Endothelial cell of umbilical vein (primary cell): ENCODE results near the gene PLEKHF1. TPM values are rescaled to one million over a fixed set of nuclear protein-coding genes. Genes with fewer than 3 reads are reported as not detected.

Source experiments
- BruUV-seq: library from RNA; stranded (reverse); fragments of 400-500 nt; replicated peaks from 2 replicates; lab custom pipeline; 2021; lab: Mats Ljungman, UMichigan
- CTCF ChIA-PET: fragments of 300-600, 350-600 bp; sonication (Branson Sonifier 250); formaldehyde crosslinking; loops from one replicate; lab custom pipeline; 2021; ENCODE audit warnings: antibody characterized with exemption, inconsistent platforms; lab: Charles Lee
- POLR2A ChIA-PET: fragments of 300-600, 350-600 bp; sonication (Branson Sonifier 250); formaldehyde crosslinking; loops from one replicate; lab custom pipeline; 2021; ENCODE audit warnings: antibody characterized with exemption, inconsistent platforms; lab: Charles Lee
- DNase-seq: peaks from one replicate; pipeline ENCODE4 v3.0.0-alpha.2; 2011; ENCODE audit warnings: low read depth, low spot score
- FAIRE-seq: peaks from 2 replicates; lab custom pipeline; 2011; peaks lifted over from hg19 to GRCh38; lab: Jason Lieb, UNC
- H2AFZ ChIP-seq: 2 replicates; pipeline ENCODE4 v1.6.0; 2012; ENCODE audit warnings: low read depth, low read length, control low read depth, inconsistent platforms
- H3K27ac ChIP-seq: 2 replicates; pipeline ENCODE4 v1.5.1; 2011; ENCODE audit warnings: low read depth, mild to moderate bottlenecking, control low read depth, low read length, moderate library complexity; ENCODE audit not compliant: insufficient read depth
- H3K27me3 ChIP-seq, 2 experiments: 2 replicates each; pipeline versions ENCODE4 v1.6.0 to v1.6.1; 2011; ENCODE audit warnings: low read length in 2 of 2, mixed read lengths in 1 of 2; ENCODE audit not compliant: control insufficient read depth in 2 of 2, insufficient read depth in 2 of 2
- H3K36me3 ChIP-seq, 2 experiments: 2 replicates in 1 of 2; 3 replicates in 1 of 2; pipeline ENCODE4 v1.5.1; 2011; ENCODE audit warnings: low read length in 2 of 2, mild to moderate bottlenecking in 1 of 2, moderate library complexity in 1 of 2; ENCODE audit not compliant: control insufficient read depth in 2 of 2, insufficient read depth in 2 of 2; ENCODE audit errors: extremely low read depth in 1 of 2
- H3K4me1 ChIP-seq: 3 replicates; pipeline ENCODE4 v1.5.1; 2011; ENCODE audit warnings: mild to moderate bottlenecking, low read length; ENCODE audit not compliant: control insufficient read depth, insufficient read depth; ENCODE audit errors: extremely low read depth
- H3K4me2 ChIP-seq: 2 replicates; pipeline ENCODE4 v1.6.1; 2011; ENCODE audit warnings: low read length, control low read depth, mixed read lengths; ENCODE audit not compliant: insufficient read depth
- H3K4me3 ChIP-seq, 3 experiments: fragments of 200-600 bp in 1 of 3; sonication (generic), shearing (Covaris generic) in 1 of 3; replicated peaks in 1 of 3; 2 replicates each; pipeline ENCODE4 v1.5.1; 2011 to 2016; ENCODE audit warnings: control low read depth in 3 of 3, low read length in 3 of 3, mild to moderate bottlenecking in 2 of 3, inconsistent platforms in 1 of 3, low read depth in 1 of 3, moderate library complexity in 1 of 3; ENCODE audit not compliant: insufficient read depth in 1 of 3
- H3K79me2 ChIP-seq: 2 replicates; pipeline ENCODE4 v1.6.0; 2012; ENCODE audit warnings: low read length, inconsistent platforms; ENCODE audit not compliant: control insufficient read depth, insufficient read depth
- H3K9ac ChIP-seq: replicated peaks from 2 replicates; pipeline ENCODE3; 2011; ENCODE audit warnings: low read length, control low read depth; ENCODE audit not compliant: insufficient read depth; ENCODE audit errors: extremely low read depth
- H3K9me1 ChIP-seq: replicated peaks from 3 replicates; pipeline ENCODE4 v1.6.0; 2011; ENCODE audit warnings: mild to moderate bottlenecking, low read length; ENCODE audit not compliant: control insufficient read depth, insufficient read depth; ENCODE audit errors: extremely low read depth
- H3K9me3 ChIP-seq: replicated peaks from 2 replicates; pipeline ENCODE4 v1.5.1; 2012; ENCODE audit warnings: low read length, inconsistent platforms; ENCODE audit not compliant: control insufficient read depth, insufficient read depth
- H4K20me1 ChIP-seq: replicated peaks from 2 replicates; pipeline ENCODE3; 2011; ENCODE audit warnings: mild to moderate bottlenecking, low read length; ENCODE audit not compliant: control insufficient read depth, insufficient read depth; ENCODE audit errors: extremely low read depth
- EZH2 ChIP-seq: IDR thresholded peaks from 2 replicates; pipeline ENCODE4 v1.6.1; 2012; ENCODE audit warnings: borderline replicate concordance, low read depth, mild to moderate bottlenecking, moderate library complexity, low read length, inconsistent platforms; ENCODE audit not compliant: severe bottlenecking
- FOS ChIP-seq: IDR thresholded peaks from 2 replicates; pipeline ENCODE4 v1.6.1; 2011; ENCODE audit warnings: mild to moderate bottlenecking, low read length, moderate library complexity, borderline replicate concordance; ENCODE audit not compliant: insufficient read depth
- GATA2 ChIP-seq: IDR thresholded peaks from 2 replicates; pipeline ENCODE4 v1.7.0; 2011; ENCODE audit warnings: low read depth, mild to moderate bottlenecking, moderate library complexity, mixed read lengths, low read length; ENCODE audit not compliant: insufficient read length, insufficient read depth
- MYC ChIP-seq: IDR thresholded peaks from one replicate; pipeline ENCODE4 v1.6.1; 2011; ENCODE audit warnings: mild to moderate bottlenecking, low read depth, low read length
- POLR2AphosphoS5 ChIP-seq: IDR thresholded peaks from 2 replicates; pipeline ENCODE4 v1.6.1; 2012; ENCODE audit warnings: low read depth, mild to moderate bottlenecking, control low read depth, low read length, moderate library complexity; ENCODE audit not compliant: insufficient read depth
- dilution Hi-C: fragments of 300-500 bp; cut with MboI; formaldehyde crosslinking; loops from one replicate; pipeline ENCODE4 v1.15.0; 2019; ENCODE audit warnings: low sequenced_read_pairs; ENCODE audit not compliant: extremely low pct_ligation_motif_present
- intact Hi-C: fragments of 100-400 bp; cut with micrococcal nuclease; formaldehyde crosslinking; loops from one replicate; pipeline ENCODE4 v1.10.0; 2022
- polyA plus RNA-seq, 4 experiments: library from polyadenylated mRNA; depleted of rRNA in 3 of 4; stranded (reverse) in 3 of 4; unstranded in 1 of 4; fragments of >200 nt; gene quantifications; 2 replicates each; pipeline versions ENCODE4 v1.2.1 to v1.2.3, GENCODE V29; 2011 to 2012; ENCODE audit warnings: missing spikeins in 1 of 4
- total RNA-seq: library from RNA; stranded (reverse); gene quantifications from 2 replicates; pipeline ENCODE4 v1.2.3, GENCODE V29; 2021
- TF ChIP-seq, protein P1 (sequence below): IDR thresholded peaks from 2 replicates; pipeline ENCODE4 v1.6.1; 2011; ENCODE audit not compliant: insufficient read depth, insufficient read length
- TF ChIP-seq, protein P2 (sequence below), 2 donors: IDR thresholded peaks; 1 replicate in 1 of 2; 2 replicates in 1 of 2; pipeline ENCODE4 v1.5.1; 2011; ENCODE audit warnings: low read length in 2 of 2, mild to moderate bottlenecking in 2 of 2, moderate library complexity in 2 of 2, control low read depth in 1 of 2, inconsistent platforms in 1 of 2, low read depth in 1 of 2; ENCODE audit not compliant: insufficient read depth in 1 of 2; ENCODE audit errors: extremely low read depth in 1 of 2

The PLEKHF1 gene
- total and polyA plus RNA-seq, 2 donors (not counting 3 experiments of a cell fraction or from before 2014, with no cell fraction given) = 5.5 TPM

DNA sequence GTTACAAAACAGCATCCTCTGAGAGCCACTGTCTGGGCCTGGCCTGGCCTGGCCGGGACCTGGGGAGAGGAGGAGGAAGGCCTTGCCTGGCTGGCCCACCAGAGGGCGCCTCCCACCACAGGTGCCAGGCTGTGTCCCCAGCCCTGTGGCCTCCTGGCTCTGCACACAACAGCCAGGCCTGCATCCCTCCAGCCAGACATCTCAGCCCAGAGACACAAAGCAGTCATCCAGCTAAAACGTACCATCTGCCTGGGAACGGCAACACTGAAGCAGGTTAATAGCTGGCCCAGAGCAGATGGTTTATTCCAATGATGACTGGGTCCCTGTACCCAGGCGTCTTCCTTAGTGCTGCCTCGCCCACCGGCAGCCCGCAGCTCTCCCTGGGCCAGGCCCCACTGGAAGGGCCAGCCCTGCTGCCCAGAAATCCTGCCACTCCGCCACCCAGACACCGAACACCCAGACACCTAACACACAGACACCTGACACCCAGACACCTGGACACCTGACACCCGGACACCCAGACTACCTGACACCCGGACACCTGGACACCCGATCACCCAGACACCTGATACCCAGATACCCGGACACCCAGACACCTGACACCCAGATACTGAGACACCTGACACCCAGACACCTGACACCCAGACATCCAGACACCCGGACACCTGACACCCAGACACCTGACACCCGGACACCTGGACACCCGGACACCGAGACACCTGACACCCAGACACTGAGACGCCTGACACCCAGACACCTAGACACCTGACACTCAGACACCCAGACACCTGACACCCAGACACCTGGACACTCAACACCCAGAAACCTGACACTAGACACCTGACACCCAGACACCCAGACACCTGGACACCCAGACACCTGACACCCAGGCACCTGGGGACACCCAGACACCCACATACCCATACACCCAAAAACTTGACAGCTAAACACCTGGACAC is 29.7 kb downstream of the PLEKHF1 start:
- Histone ChIP-seq H3K4me2 (no peak overlapping the region), H2AFZ (no peak overlapping the region), H3K4me1 (no peaks in the 10 kb centered on the region), H3K9ac (no peak overlapping the region), H3K27me3 (no peaks in the 10 kb centered on the region), H3K9me1 (no peaks in the 10 kb centered on the region), H4K20me1 (no peaks in the 10 kb centered on the region), H3K79me2 (no peaks in the 10 kb centered on the region), H3K4me3 (no peak overlapping the region), H3K27ac (no peak overlapping the region), H3K9me3 (no peaks in the 10 kb centered on the region), H3K36me3 (no peaks in the 10 kb centered on the region)
- dilution Hi-C loops (no loop called here), intact Hi-C loops (loop anchor here (1.0 to 2.0 kb wide), 2 partner anchors 21 to 28 kb away; no protein-coding TSS in a partner anchor)
- peak; percentile 51 for DNase-seq
- TF ChIP-seq, protein P1, sequence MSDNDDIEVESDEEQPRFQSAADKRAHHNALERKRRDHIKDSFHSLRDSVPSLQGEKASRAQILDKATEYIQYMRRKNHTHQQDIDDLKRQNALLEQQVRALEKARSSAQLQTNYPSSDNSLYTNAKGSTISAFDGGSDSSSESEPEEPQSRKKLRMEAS = no peak
- TF ChIP-seq, protein P2, sequence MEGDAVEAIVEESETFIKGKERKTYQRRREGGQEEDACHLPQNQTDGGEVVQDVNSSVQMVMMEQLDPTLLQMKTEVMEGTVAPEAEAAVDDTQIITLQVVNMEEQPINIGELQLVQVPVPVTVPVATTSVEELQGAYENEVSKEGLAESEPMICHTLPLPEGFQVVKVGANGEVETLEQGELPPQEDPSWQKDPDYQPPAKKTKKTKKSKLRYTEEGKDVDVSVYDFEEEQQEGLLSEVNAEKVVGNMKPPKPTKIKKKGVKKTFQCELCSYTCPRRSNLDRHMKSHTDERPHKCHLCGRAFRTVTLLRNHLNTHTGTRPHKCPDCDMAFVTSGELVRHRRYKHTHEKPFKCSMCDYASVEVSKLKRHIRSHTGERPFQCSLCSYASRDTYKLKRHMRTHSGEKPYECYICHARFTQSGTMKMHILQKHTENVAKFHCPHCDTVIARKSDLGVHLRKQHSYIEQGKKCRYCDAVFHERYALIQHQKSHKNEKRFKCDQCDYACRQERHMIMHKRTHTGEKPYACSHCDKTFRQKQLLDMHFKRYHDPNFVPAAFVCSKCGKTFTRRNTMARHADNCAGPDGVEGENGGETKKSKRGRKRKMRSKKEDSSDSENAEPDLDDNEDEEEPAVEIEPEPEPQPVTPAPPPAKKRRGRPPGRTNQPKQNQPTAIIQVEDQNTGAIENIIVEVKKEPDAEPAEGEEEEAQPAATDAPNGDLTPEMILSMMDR (IDR thresholded peaks at IDR 0.05; ENCODE audit: extremely low read depth in 1 of 2, insufficient read depth in 1 of 2, low read depth in 1 of 2, low read length in 2 of 2) = peak; percentile 76 to 96
- TF ChIP-seq MYC (no peak), EZH2 (no peak), FOS (no peak), POLR2AphosphoS5 (no peak), GATA2 (no peak)
- ChIA-PET CTCF (interaction anchor here (1.0 to 4.4 kb wide), 6 partner anchors 20 to 88 kb away, joined by 3 to 39 read pairs (median 5); partner anchors contain the start of genes C19orf12, PLEKHF1 and POP4), POLR2A (no interaction called here)
- no TSS peak for BruUV-seq
- peak; percentile 88 for FAIRE-seq
